ENCODE results near the gene ZNF205.
"Not testable (repeated sequence)": the region's sequence is repeated elsewhere in the genome, so short reads cannot be mapped to it uniquely, and the experiment has no call there.

Gene ZNF205

DNA sequence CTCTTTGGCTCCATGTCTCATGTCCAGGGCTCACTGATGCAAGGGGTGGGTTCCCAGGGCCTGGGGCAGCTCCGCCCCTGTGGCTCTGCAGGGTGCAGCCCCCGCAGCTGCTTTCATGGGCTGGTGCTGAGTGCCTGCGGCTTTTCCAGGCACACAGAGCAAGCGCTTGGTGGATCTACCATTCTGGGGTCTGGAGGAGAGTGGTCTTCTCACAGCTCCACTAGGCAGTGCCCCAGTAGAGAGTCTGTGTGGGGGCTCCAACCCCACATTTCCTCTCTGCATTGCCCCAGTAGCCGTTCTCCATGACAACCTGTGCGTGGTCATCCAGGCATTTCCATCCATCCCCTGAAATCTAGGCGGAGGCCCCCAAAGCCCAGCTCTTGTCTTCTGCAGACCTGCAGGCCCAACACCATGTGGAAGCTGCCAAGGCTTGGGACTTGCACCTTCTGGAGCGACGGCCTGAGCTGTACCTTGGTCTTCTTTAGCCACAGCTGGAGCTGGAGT, 41.7 kb upstream of the ZNF205 start:
- TF ChIP-seq CTCF (IDR thresholded peaks at IDR 0.05; ENCODE audit: insufficient read depth, low read depth, low read length, missing control alignments) = no peak
- no peak overlapping the region for H3K4me3 ChIP-seq (ENCODE audit: low read depth, low read length)
- no peak for DNase-seq (ENCODE audit: low read depth)

DNA sequence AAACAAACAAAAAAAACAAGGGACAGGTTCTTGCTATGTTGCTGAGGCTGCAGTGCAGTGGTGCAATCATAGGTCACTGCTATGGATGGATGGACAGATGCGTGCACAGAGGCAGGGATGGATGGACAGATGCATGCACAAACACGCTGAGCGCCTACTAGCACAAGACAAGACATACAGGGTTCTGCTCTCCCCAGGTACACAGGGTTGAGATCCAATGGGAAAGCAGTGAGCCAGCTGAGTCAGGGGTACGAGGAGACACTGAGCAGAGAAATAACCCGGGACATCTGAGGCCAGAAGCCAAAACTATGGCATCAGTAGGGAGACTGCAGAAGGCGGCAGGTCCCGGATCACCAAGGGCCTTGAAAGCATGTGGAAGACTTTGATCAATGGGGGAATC, 40.7 kb upstream of the ZNF205 start:
- TF ChIP-seq CTCF (IDR thresholded peaks at IDR 0.05; ENCODE audit: insufficient read depth, low read depth, low read length, missing control alignments) = no peak
- no peak overlapping the region for H3K4me3 ChIP-seq (ENCODE audit: low read depth, low read length)
- DNase-seq (ENCODE audit: low read depth) = no peak

- DNase-seq (ENCODE audit: low read depth); H3K4me3 ChIP-seq (ENCODE audit: low read depth, low read length): not testable (repeated sequence)
Measured at GRCh38 chr16:3072148-3072547, 40.2 kb upstream of the ZNF205 start.

GRCh38 chr16:3072576-3073263, 39.7 kb upstream of the ZNF205 start:
- not testable (repeated sequence) for H3K4me3 ChIP-seq (ENCODE audit: low read depth, low read length); DNase-seq (ENCODE audit: low read depth)

DNA sequence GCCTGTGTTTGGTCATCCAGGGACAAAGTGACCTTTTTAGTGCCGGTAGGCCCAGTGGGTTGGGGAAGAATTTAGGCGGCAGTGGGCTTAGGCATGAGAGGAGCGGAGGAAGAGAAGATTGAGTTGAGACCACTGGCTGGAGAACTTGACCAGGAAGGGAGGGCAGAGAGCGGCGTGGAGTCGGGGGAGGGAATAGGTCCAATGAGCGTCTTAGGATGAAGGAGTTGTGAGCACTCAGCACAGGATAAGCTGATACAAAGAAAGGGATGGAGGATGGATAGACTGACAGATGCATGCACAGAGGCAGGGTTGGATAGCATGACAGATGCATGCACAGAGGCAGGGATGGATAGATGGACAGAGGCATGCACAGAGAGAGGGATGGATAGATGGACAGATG, 38.9 kb upstream of the ZNF205 start:
- TF ChIP-seq CTCF (IDR thresholded peaks at IDR 0.05; ENCODE audit: insufficient read depth, low read depth, low read length, missing control alignments) = no peak
- H3K4me3 ChIP-seq (ENCODE audit: low read depth, low read length) = no peak overlapping the region
- no peak for DNase-seq (ENCODE audit: low read depth)

DNA sequence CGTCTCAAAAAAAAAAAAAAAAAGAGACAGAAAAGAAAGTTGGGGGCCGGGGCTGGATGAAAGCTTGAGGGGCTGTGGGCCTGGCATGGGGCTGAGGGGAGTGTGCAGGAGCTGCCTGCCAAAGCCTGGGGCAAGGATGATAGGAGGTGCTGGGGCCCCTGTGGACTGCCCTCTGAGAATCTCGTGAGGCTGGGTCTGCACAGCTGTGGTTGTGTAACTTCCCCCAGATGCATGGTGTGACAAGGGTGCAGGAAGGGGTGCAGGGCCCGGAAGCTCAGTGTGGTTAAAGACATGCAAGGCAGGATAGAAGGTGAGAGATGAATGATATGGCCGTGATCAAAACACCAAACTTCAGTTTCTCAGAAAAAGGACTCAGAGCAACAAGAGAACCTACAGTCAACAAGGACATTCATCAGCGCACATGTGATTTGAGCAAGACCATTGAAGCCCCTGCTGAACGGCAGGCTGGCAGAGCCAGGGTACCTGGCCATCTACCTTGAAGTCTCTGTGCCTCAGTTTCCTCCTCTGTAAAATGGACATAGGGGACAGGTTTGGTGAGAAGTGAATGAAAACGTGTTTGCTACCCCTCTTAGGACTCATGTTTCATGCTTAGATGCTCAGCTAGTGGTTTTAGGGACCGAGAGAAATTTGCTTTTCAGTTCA, 37.4 kb upstream of the ZNF205 start:
- no peak for TF ChIP-seq CTCF (IDR thresholded peaks at IDR 0.05; ENCODE audit: insufficient read depth, low read depth, low read length, missing control alignments)
- DNase-seq (ENCODE audit: low read depth) = peak; percentile 93
- H3K4me3 ChIP-seq (ENCODE audit: low read depth, low read length) = peak overlapping the region; percentile 51

DNA sequence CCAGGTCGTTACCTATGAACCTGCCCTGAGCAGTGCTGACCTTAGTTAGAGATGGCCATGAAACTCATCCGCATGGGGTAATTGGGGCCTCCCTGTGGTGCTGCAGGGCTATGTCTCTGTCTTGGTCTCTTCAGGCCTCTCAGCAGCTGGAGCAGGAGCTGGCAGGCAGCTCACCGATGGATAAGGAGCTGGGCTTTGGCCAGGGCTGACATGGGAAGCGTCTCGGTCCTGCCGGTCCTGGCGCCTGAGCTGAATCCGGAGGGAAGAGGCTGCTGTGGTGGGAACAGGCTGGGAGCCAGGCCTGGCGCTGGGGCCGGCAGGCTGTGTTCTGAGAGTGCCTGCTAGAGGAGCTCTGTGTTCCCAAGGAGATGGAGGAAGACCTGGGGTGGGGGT, 36.9 kb upstream of the ZNF205 start:
- DNase-seq (ENCODE audit: low read depth) = no peak
- no peak for TF ChIP-seq CTCF (IDR thresholded peaks at IDR 0.05; ENCODE audit: insufficient read depth, low read depth, low read length, missing control alignments)
- H3K4me3 ChIP-seq (ENCODE audit: low read depth, low read length) = peak overlapping the region; percentile 51

GRCh38 chr16:3075946-3076345, 36.4 kb upstream of the ZNF205 start:
- H3K4me3 ChIP-seq (ENCODE audit: low read depth, low read length) = peak overlapping the region; percentile 51
- DNase-seq (ENCODE audit: low read depth) = not testable (repeated sequence)

All from GM12865 (cell line).